SK-N-SH (cell line): ENCODE measurements around the gene MMP8. TPM values are rescaled to one million over a fixed set of nuclear protein-coding genes. Genes with fewer than 3 reads are reported as not detected.

Experiments
- CTCF ChIA-PET: fragments of 300-600, 350-600 bp; formaldehyde crosslinking; extraction: SDS; loops from one replicate; lab custom pipeline; 2021; lab: Yijun Ruan, JAX
- POLR2A ChIA-PET: fragments of 350-600 bp; sonication (Branson Sonifier 250); formaldehyde crosslinking; extraction: SDS; loops from one replicate; lab custom pipeline; 2020; ENCODE audit warnings: antibody characterized with exemption, inconsistent platforms; lab: Yijun Ruan, JAX
- DNase-seq: peaks from one replicate; pipeline ENCODE4 v3.0.0; 2012
- H2AFZ ChIP-seq: fragments of 200-600 bp; sonication (generic); 2 replicates; pipeline ENCODE4 v1.8.1; 2016; ENCODE audit warnings: antibody characterized with exemption, mild to moderate bottlenecking, low read depth
- H3F3A ChIP-seq: fragments of 200-600 bp; sonication (generic); replicated peaks from 2 replicates; pipeline ENCODE3; 2016; ENCODE audit warnings: antibody characterized with exemption, mild to moderate bottlenecking; ENCODE audit not compliant: insufficient read depth
- H3K27ac ChIP-seq, 2 experiments: fragments of 200-500 bp in 1 of 2; fragments of 200-600 bp in 1 of 2; sonication (Bioruptor generic) in 1 of 2; sonication (generic), shearing (Covaris generic) in 1 of 2; 2 replicates each; pipeline versions ENCODE4 v1.5.1 to v1.6.1; 2014 to 2016; ENCODE audit warnings: low read depth in 2 of 2, inconsistent platforms in 1 of 2, low read length in 1 of 2, mild to moderate bottlenecking in 1 of 2, mixed read lengths in 1 of 2
- H3K27me3 ChIP-seq: fragments of 200-600 bp; sonication (generic), shearing (Covaris generic); 2 replicates; pipeline ENCODE4 v1.6.1; 2016; ENCODE audit warnings: mixed run types; ENCODE audit not compliant: insufficient read depth
- H3K36me3 ChIP-seq, 2 experiments: fragments of 200-500 bp in 1 of 2; fragments of 200-600 bp in 1 of 2; sonication (Bioruptor generic) in 1 of 2; sonication (generic) in 1 of 2; replicated peaks in 1 of 2; 2 replicates each; pipeline versions ENCODE3 to v1.5.1; 2014 to 2016; ENCODE audit warnings: low read length in 1 of 2, mild to moderate bottlenecking in 1 of 2; ENCODE audit not compliant: insufficient read depth in 2 of 2, control insufficient read depth in 1 of 2
- H3K4me1 ChIP-seq, 2 experiments: fragments of 200-500 bp in 1 of 2; fragments of 200-600 bp in 1 of 2; sonication (Bioruptor generic) in 1 of 2; sonication (generic), shearing (Covaris generic) in 1 of 2; 2 replicates each; pipeline versions ENCODE4 v1.5.1 to v1.6.1; 2014 to 2016; ENCODE audit warnings: low read depth in 1 of 2, low read length in 1 of 2, mixed run types in 1 of 2; ENCODE audit not compliant: insufficient read depth in 2 of 2, control insufficient read depth in 1 of 2
- H3K4me2 ChIP-seq: fragments of 200-600 bp; sonication (generic), shearing (Covaris generic); 2 replicates; pipeline ENCODE4 v1.6.1; 2017; ENCODE audit warnings: mixed run types
- H3K4me3 ChIP-seq, 2 experiments: fragments of 200-500 bp in 1 of 2; fragments of 200-600 bp in 1 of 2; sonication (Bioruptor generic) in 1 of 2; sonication (generic), shearing (Covaris generic) in 1 of 2; 2 replicates each; pipeline versions ENCODE4 v1.5.1 to v1.8.1; 2014 to 2016; ENCODE audit warnings: low read depth in 2 of 2, inconsistent platforms in 1 of 2, low read length in 1 of 2, mild to moderate bottlenecking in 1 of 2, mixed read lengths in 1 of 2, moderate library complexity in 1 of 2
- H3K79me2 ChIP-seq: fragments of 200-600 bp; sonication (generic); 2 replicates; pipeline ENCODE4 v1.8.1; 2017; ENCODE audit warnings: mild to moderate bottlenecking; ENCODE audit not compliant: insufficient read depth
- H3K9ac ChIP-seq: fragments of 200-600 bp; sonication (generic); 2 replicates; pipeline ENCODE4 v1.6.1; 2017; ENCODE audit warnings: mixed run types
- H3K9me2 ChIP-seq: fragments of 200-600 bp; sonication (generic); 2 replicates; pipeline ENCODE4 v1.6.1; 2017; ENCODE audit warnings: mixed run types
- H3K9me3 ChIP-seq: fragments of 200-600 bp; sonication (generic); 2 replicates; pipeline ENCODE4 v1.6.1; 2017; ENCODE audit warnings: mixed run types, mild to moderate bottlenecking, moderate library complexity
- H4K20me1 ChIP-seq: fragments of 200-600 bp; sonication (generic); 2 replicates; pipeline ENCODE4 v1.6.1; 2017; ENCODE audit warnings: mild to moderate bottlenecking, mixed run types; ENCODE audit not compliant: insufficient read depth
- CHD2 ChIP-seq: fragments of 150-350 bp; IDR thresholded peaks from 2 replicates; pipeline ENCODE4 v1.6.1; 2018; ENCODE audit warnings: low read length; ENCODE audit not compliant: partially characterized antibody
- EP300 ChIP-seq, 2 experiments: IDR thresholded peaks; 2 replicates each; pipeline versions ENCODE4 v1.4.0 to v1.6.1; 2012; ENCODE audit warnings: borderline replicate concordance in 1 of 2, low read depth in 1 of 2, low read length in 1 of 2
- FOXM1 ChIP-seq: IDR thresholded peaks from 2 replicates; pipeline ENCODE4 v1.4.0; 2012; ENCODE audit warnings: low read depth, mild to moderate bottlenecking
- GATA2 ChIP-seq: sonication (generic); formaldehyde crosslinking; IDR thresholded peaks from 2 replicates; pipeline ENCODE4 v1.5.0; 2020; ENCODE audit warnings: mild to moderate bottlenecking, missing genetic modification reagents
- JUND ChIP-seq: IDR thresholded peaks from 2 replicates; pipeline ENCODE4 v1.4.0; 2012
- MEF2A ChIP-seq: IDR thresholded peaks from 2 replicates; pipeline ENCODE4 v1.4.0; 2012; ENCODE audit warnings: low read depth, borderline replicate concordance
- NFIC ChIP-seq: IDR thresholded peaks from 2 replicates; pipeline ENCODE4 v1.4.0; 2012; ENCODE audit warnings: borderline replicate concordance
- NRF1 ChIP-seq: IDR thresholded peaks from 2 replicates; pipeline ENCODE4 v1.6.1; 2012; ENCODE audit warnings: low read depth, mild to moderate bottlenecking, low read length
- RAD21 ChIP-seq: IDR thresholded peaks from 2 replicates; pipeline ENCODE4 v1.6.1; 2012; ENCODE audit warnings: mild to moderate bottlenecking, low read length
- TEAD4 ChIP-seq: IDR thresholded peaks from 2 replicates; pipeline ENCODE4 v1.4.0; 2012; ENCODE audit warnings: mild to moderate bottlenecking, borderline replicate concordance; ENCODE audit not compliant: insufficient read depth
- YY1 ChIP-seq: IDR thresholded peaks from 2 replicates; pipeline ENCODE4 v1.4.0; 2012; ENCODE audit warnings: low read depth, mild to moderate bottlenecking
- WGBS: methylation state at CpG from one replicate; pipeline ENCODE4 v1.1.6; 2017; ENCODE audit warnings: low lambda C conversion rate; 5-methylcytosine and 5-hydroxymethylcytosine counted together
- polyA plus RNA-seq, 3 experiments: library from polyadenylated mRNA; depleted of rRNA; stranded (reverse); fragments of >200 nt; gene quantifications; 2 replicates each; pipeline ENCODE4 v1.2.3, GENCODE V29; 2012
- TF ChIP-seq, protein P1 (sequence below): IDR thresholded peaks from 2 replicates; pipeline ENCODE4 v1.4.0; 2012; ENCODE audit warnings: low read depth, borderline replicate concordance
- TF ChIP-seq, protein P2 (sequence below): IDR thresholded peaks from 2 replicates; pipeline ENCODE4 v1.6.1; 2012; ENCODE audit warnings: mild to moderate bottlenecking, low read depth, low read length, moderate library complexity
- TF ChIP-seq, protein P3 (sequence below): fragments of 150-350 bp; IDR thresholded peaks from 2 replicates; pipeline ENCODE4 v1.6.1; 2016; ENCODE audit warnings: mild to moderate bottlenecking, low read depth, low read length
- TF ChIP-seq, protein P4 (sequence below): IDR thresholded peaks from 2 replicates; pipeline ENCODE4 v1.4.0; 2012; ENCODE audit warnings: low read depth, borderline replicate concordance
- TF ChIP-seq, protein P5 (sequence below): IDR thresholded peaks from 2 replicates; pipeline ENCODE4; 2012

MMP8 gene
- polyA plus RNA-seq, 1 of the 3 experiments (the other 2 are of a cell fraction), result 0.07 TPM

DNA sequence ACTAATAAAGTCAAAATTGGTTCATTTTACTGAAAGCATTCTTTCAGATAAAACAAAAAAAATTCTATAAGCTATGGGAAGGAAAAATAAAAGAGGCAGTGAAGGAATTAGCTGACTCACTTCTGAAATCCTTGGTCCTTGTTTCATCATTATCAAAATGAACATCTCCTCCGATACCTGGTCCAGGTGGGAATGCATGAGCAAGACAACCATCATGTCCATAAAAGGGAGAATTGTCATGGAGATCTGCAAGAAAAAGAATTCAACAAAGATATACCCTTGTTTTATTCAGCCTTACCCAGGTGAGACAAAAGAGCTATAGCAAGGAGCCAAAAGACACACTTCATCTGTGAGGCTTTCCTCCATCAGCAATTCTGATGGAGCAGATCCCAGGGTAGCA lies 28.5 kb upstream of the MMP8 start:
- Histone ChIP-seq H3K9me3 (no peaks in the 10 kb centered on the region), H3K4me2 (no peak overlapping the region), H3K9ac (no peak overlapping the region), H4K20me1 (no peaks in the 10 kb centered on the region), H3K4me3 (no peak overlapping the region), H3K9me2 (no peaks in the 10 kb centered on the region), H3K27me3 (peaks cover 10% of the 10 kb centered on the region; the same call in 1 of the 2 replicates), H3K79me2 (no peaks in the 10 kb centered on the region), H3F3A (no peaks in the 10 kb centered on the region), H2AFZ (no peak overlapping the region), H3K4me1 (no peaks in the 10 kb centered on the region), H3K27ac (no peak overlapping the region), H3K36me3 (no peaks in the 10 kb centered on the region)
- CTCF ChIA-PET, result no interaction called here
- TF ChIP-seq CHD2 (no peak), TEAD4 (no peak), NFIC (no peak), JUND (no peak), RAD21 (no peak), FOXM1 (no peak), YY1 (no peak), NRF1 (no peak), EP300 (IDR thresholded peaks at IDR 0.05; ENCODE audit: borderline replicate concordance in 1 of 2, low read depth in 1 of 2, low read length in 1 of 2) (no peak), MEF2A (no peak), GATA2 (CRISPR knock-in tag) (no peak)
- TF ChIP-seq, protein P1, sequence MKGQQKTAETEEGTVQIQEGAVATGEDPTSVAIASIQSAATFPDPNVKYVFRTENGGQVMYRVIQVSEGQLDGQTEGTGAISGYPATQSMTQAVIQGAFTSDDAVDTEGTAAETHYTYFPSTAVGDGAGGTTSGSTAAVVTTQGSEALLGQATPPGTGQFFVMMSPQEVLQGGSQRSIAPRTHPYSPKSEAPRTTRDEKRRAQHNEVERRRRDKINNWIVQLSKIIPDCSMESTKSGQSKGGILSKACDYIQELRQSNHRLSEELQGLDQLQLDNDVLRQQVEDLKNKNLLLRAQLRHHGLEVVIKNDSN, result no peak
- TF ChIP-seq, protein P2, sequence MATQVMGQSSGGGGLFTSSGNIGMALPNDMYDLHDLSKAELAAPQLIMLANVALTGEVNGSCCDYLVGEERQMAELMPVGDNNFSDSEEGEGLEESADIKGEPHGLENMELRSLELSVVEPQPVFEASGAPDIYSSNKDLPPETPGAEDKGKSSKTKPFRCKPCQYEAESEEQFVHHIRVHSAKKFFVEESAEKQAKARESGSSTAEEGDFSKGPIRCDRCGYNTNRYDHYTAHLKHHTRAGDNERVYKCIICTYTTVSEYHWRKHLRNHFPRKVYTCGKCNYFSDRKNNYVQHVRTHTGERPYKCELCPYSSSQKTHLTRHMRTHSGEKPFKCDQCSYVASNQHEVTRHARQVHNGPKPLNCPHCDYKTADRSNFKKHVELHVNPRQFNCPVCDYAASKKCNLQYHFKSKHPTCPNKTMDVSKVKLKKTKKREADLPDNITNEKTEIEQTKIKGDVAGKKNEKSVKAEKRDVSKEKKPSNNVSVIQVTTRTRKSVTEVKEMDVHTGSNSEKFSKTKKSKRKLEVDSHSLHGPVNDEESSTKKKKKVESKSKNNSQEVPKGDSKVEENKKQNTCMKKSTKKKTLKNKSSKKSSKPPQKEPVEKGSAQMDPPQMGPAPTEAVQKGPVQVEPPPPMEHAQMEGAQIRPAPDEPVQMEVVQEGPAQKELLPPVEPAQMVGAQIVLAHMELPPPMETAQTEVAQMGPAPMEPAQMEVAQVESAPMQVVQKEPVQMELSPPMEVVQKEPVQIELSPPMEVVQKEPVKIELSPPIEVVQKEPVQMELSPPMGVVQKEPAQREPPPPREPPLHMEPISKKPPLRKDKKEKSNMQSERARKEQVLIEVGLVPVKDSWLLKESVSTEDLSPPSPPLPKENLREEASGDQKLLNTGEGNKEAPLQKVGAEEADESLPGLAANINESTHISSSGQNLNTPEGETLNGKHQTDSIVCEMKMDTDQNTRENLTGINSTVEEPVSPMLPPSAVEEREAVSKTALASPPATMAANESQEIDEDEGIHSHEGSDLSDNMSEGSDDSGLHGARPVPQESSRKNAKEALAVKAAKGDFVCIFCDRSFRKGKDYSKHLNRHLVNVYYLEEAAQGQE, result no peak
- TF ChIP-seq, protein P3, sequence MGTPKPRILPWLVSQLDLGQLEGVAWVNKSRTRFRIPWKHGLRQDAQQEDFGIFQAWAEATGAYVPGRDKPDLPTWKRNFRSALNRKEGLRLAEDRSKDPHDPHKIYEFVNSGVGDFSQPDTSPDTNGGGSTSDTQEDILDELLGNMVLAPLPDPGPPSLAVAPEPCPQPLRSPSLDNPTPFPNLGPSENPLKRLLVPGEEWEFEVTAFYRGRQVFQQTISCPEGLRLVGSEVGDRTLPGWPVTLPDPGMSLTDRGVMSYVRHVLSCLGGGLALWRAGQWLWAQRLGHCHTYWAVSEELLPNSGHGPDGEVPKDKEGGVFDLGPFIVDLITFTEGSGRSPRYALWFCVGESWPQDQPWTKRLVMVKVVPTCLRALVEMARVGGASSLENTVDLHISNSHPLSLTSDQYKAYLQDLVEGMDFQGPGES, result no peak
- TF ChIP-seq, protein P4, sequence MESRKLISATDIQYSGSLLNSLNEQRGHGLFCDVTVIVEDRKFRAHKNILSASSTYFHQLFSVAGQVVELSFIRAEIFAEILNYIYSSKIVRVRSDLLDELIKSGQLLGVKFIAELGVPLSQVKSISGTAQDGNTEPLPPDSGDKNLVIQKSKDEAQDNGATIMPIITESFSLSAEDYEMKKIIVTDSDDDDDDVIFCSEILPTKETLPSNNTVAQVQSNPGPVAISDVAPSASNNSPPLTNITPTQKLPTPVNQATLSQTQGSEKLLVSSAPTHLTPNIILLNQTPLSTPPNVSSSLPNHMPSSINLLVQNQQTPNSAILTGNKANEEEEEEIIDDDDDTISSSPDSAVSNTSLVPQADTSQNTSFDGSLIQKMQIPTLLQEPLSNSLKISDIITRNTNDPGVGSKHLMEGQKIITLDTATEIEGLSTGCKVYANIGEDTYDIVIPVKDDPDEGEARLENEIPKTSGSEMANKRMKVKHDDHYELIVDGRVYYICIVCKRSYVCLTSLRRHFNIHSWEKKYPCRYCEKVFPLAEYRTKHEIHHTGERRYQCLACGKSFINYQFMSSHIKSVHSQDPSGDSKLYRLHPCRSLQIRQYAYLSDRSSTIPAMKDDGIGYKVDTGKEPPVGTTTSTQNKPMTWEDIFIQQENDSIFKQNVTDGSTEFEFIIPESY, result no peak
- TF ChIP-seq, protein P5, sequence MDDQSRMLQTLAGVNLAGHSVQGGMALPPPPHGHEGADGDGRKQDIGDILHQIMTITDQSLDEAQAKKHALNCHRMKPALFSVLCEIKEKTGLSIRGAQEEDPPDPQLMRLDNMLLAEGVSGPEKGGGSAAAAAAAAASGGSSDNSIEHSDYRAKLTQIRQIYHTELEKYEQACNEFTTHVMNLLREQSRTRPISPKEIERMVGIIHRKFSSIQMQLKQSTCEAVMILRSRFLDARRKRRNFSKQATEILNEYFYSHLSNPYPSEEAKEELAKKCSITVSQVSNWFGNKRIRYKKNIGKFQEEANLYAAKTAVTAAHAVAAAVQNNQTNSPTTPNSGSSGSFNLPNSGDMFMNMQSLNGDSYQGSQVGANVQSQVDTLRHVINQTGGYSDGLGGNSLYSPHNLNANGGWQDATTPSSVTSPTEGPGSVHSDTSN, result no peak
- POLR2A ChIA-PET, result no interaction called here
- 100% methylated on average over 1 of the region's 1 CpG for WGBS
- DNase-seq, result no peak
